Mesenteric fat pad (tissue), 1 donor: ENCODE measurements around the gene LNX1. TPM values are rescaled to one million over a fixed set of nuclear protein-coding genes. Genes with fewer than 3 reads are reported as not detected.

Source experiments
- DNase-seq: peaks from one replicate; pipeline ENCODE4 v3.0.0-alpha.2; 2020; ENCODE audit warnings: low spot score
- long read RNA-seq: library from polyadenylated mRNA; unstranded; transcript quantifications from one replicate; pipeline ENCODE4 v2.0.0, GENCODE V29; 2020
- total RNA-seq: library from RNA; stranded (reverse); fragmentation: NEBNext Ultra II Directional; extraction: Animal tissue kit (Norgen Biotek cat#: 25700); gene quantifications from one replicate; pipeline ENCODE4 v1.2.1, GENCODE V29; 2021
- donor health status: DM: yes; HTN: yes; CAD: no.

LNX1 gene
- total RNA-seq, result 20.7 TPM
- long read RNA-seq, partial matches to known transcripts, result 6 of 38 reads
- long read RNA-seq, other reads (novel, unspliced or antisense), result 29 of 38 reads

GRCh38 chr4:53591372-53591892 lies at the start of gene LNX1:
TSS of gene LNX1 (minus strand) at chr4:53591486. CDS start at chr4:53574002, 17,484 bp downstream.
- no peak for DNase-seq

GRCh38 chr4:53640576-53641453 lies 49.5 kb upstream of the LNX1 start:
- no peak for DNase-seq

- no peak for DNase-seq
Measured at GRCh38 chr4:53638919-53639318, 47.6 kb upstream of the LNX1 start.

GRCh38 chr4:53637348-53637747 lies 46.1 kb upstream of the LNX1 start:
- no peak for DNase-seq

GRCh38 chr4:53635697-53636483 lies 44.6 kb upstream of the LNX1 start:
- DNase-seq, result no peak

- no peak for DNase-seq
Measured at GRCh38 chr4:53633608-53634007, 42.3 kb upstream of the LNX1 start.

- no peak for DNase-seq
Measured at GRCh38 chr4:53629296-53629695, 38.0 kb upstream of the LNX1 start.

- no peak for DNase-seq
Measured at GRCh38 chr4:53626491-53626890, 35.2 kb upstream of the LNX1 start.

GRCh38 chr4:53625888-53626287 lies 34.6 kb upstream of the LNX1 start:
- no peak for DNase-seq

- DNase-seq, result no peak
Measured at GRCh38 chr4:53622739-53623151, 31.5 kb upstream of the LNX1 start.

- DNase-seq, result no peak
Measured at GRCh38 chr4:53620956-53621355, 29.7 kb upstream of the LNX1 start.

- DNase-seq, result no peak
Measured at GRCh38 chr4:53619431-53619830, 28.1 kb upstream of the LNX1 start.

- no peak for DNase-seq
Measured at GRCh38 chr4:53618321-53618720, 27.0 kb upstream of the LNX1 start.

GRCh38 chr4:53617101-53617680 lies 25.9 kb upstream of the LNX1 start:
- DNase-seq, result no peak

- DNase-seq, result no peak
Measured at GRCh38 chr4:53616219-53616618, 24.9 kb upstream of the LNX1 start.

- DNase-seq, result no peak
Measured at GRCh38 chr4:53614591-53614990, 23.3 kb upstream of the LNX1 start.

GRCh38 chr4:53613428-53613827 lies 22.1 kb upstream of the LNX1 start:
- no peak for DNase-seq

- DNase-seq, result no peak
Measured at GRCh38 chr4:53608649-53609048, 17.4 kb upstream of the LNX1 start.

- no peak for DNase-seq
Measured at GRCh38 chr4:53608242-53608641, 17.0 kb upstream of the LNX1 start.

- DNase-seq, result no peak
Measured at GRCh38 chr4:53605783-53606182, 14.5 kb upstream of the LNX1 start.

GRCh38 chr4:53602390-53602789 lies 11.1 kb upstream of the LNX1 start:
- no peak for DNase-seq
